Hepatocyte (in vitro differentiated cells): Measurements from ENCODE around the gene ST3GAL2.

Experiments used
- EZH2 ChIP-seq: fragments of 200-600 bp; sonication (generic); IDR thresholded peaks from 2 replicates; pipeline ENCODE4 v1.6.1; 2016; ENCODE audit warnings: antibody characterized with exemption, mild to moderate bottlenecking, borderline replicate concordance
- EZH2phosphoT487 ChIP-seq: fragments of 200-600 bp; sonication (generic); IDR thresholded peaks from one replicate; pipeline ENCODE4 v1.6.1; 2018; ENCODE audit warnings: antibody characterized with exemption, mild to moderate bottlenecking, low read depth, moderate library complexity; ENCODE audit not compliant: unreplicated experiment, severe bottlenecking
- TF ChIP-seq, protein P1 (sequence below): fragments of 200-600 bp; sonication (generic); IDR thresholded peaks from 2 replicates; pipeline ENCODE4 v1.5.1; 2016; ENCODE audit warnings: antibody characterized with exemption, mild to moderate bottlenecking; ENCODE audit not compliant: poor library complexity

GRCh38 chr16:70377782-70378181, 61.1 kb downstream of the ST3GAL2 start:
- TF ChIP-seq EZH2phosphoT487 (no peak), EZH2 (no peak)
- TF ChIP-seq, protein P1, sequence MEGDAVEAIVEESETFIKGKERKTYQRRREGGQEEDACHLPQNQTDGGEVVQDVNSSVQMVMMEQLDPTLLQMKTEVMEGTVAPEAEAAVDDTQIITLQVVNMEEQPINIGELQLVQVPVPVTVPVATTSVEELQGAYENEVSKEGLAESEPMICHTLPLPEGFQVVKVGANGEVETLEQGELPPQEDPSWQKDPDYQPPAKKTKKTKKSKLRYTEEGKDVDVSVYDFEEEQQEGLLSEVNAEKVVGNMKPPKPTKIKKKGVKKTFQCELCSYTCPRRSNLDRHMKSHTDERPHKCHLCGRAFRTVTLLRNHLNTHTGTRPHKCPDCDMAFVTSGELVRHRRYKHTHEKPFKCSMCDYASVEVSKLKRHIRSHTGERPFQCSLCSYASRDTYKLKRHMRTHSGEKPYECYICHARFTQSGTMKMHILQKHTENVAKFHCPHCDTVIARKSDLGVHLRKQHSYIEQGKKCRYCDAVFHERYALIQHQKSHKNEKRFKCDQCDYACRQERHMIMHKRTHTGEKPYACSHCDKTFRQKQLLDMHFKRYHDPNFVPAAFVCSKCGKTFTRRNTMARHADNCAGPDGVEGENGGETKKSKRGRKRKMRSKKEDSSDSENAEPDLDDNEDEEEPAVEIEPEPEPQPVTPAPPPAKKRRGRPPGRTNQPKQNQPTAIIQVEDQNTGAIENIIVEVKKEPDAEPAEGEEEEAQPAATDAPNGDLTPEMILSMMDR, result no peak
